Right cardiac atrium (tissue), 5 donors: ENCODE measurements around the gene IRF1. TPM values are rescaled to one million over a fixed set of nuclear protein-coding genes. Genes with fewer than 3 reads are reported as not detected.

Source experiments
- ATAC-seq, 2 donors: fragments of 200-7000 bp; cut with Tn5 transposase; one replicate each; pipeline versions ENCODE4 v1.8.0 to v1.9.1; 2020; ENCODE audit warnings: moderate library complexity in 2 of 2, mild to moderate bottlenecking in 1 of 2
- DNase-seq, 3 donors: peaks; one replicate each; pipeline ENCODE4 v3.0.0-alpha.2; 2020
- H3K27ac ChIP-seq: one replicate; pipeline ENCODE4 v1.5.1; 2013; ENCODE audit warnings: mild to moderate bottlenecking, low read length, control low read depth, moderate library complexity
- H3K27me3 ChIP-seq: one replicate; pipeline ENCODE4 v1.6.1; 2013; ENCODE audit not compliant: control insufficient read depth, insufficient read depth
- H3K4me1 ChIP-seq: one replicate; pipeline ENCODE4 v1.6.1; 2013; ENCODE audit warnings: low read length; ENCODE audit not compliant: control insufficient read depth, insufficient read depth
- H3K4me3 ChIP-seq: one replicate; pipeline ENCODE4 v1.5.1; 2013; ENCODE audit warnings: low read length, control low read depth
- H3K9me3 ChIP-seq: one replicate; pipeline ENCODE4 v1.6.1; 2013; ENCODE audit warnings: low read length; ENCODE audit not compliant: control insufficient read depth
- WGBS: extraction: QIAGEN DNeasy Blood & Tissue Kit; methylation state at CpG from one replicate; pipeline ENCODE4 v1.1.7; 2013; 5-methylcytosine and 5-hydroxymethylcytosine counted together
- intact Hi-C, 4 donors: fragments of 100-400 bp; cut with DNase I; formaldehyde crosslinking; loops; one replicate each; pipeline versions ENCODE4 v1.11.0 to v1.14.0; 2022 to 2023
- long read RNA-seq, 4 donors: library from polyadenylated mRNA; unstranded; transcript quantifications; one replicate each; pipeline ENCODE4 v2.0.0, GENCODE V29; 2020 to 2021
- polyA plus RNA-seq: library from polyadenylated mRNA; stranded (reverse); fragments of 200-250 nt; gene quantifications from one replicate; pipeline ENCODE4 v1.2.3, GENCODE V29; 2013
- total RNA-seq, 4 donors: library from RNA; stranded (reverse); fragmentation: NEBNext Ultra II Directional; extraction: Animal tissue kit (Norgen Biotek cat#: 25700); gene quantifications; one replicate each; pipeline ENCODE4 v1.2.1, GENCODE V29; 2021
- donor health status: healthy with polysubstance abuse.
- donor health status: DM: no; HTN: yes; CAD: no.
- donor health status: DM: no; HTN: no; CAD: no.
- donor health status: DM: no; HTN: yes; CAD: no; lungs with severe emphysema.
- donor health status: DM: yes; HTN: yes; CAD: no.

Gene IRF1, protein sequence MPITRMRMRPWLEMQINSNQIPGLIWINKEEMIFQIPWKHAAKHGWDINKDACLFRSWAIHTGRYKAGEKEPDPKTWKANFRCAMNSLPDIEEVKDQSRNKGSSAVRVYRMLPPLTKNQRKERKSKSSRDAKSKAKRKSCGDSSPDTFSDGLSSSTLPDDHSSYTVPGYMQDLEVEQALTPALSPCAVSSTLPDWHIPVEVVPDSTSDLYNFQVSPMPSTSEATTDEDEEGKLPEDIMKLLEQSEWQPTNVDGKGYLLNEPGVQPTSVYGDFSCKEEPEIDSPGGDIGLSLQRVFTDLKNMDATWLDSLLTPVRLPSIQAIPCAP
- 10 to 100 TPM in 3 of 4 donors, 1 to 10 TPM in 1; 9.4 to 17.9 (median 13.8) TPM for total RNA-seq
- polyA plus RNA-seq = 11.7 TPM
- long read RNA-seq, donor 1, transcript IRF1-201 (10 exons, 3,579 nt) = major isoform, 15 of 24 reads
- long read RNA-seq, donor 1, partial matches to known transcripts = 1 of 24 reads
- long read RNA-seq, donor 1, other reads (novel, unspliced or antisense) = 8 of 24 reads
- long read RNA-seq, donor 2, partial matches to known transcripts = 0 of 2 reads
- long read RNA-seq, donor 2, other reads (novel, unspliced or antisense) = 0 of 2 reads
- long read RNA-seq, donor 3, transcript IRF1-201 (10 exons, 3,579 nt) = major isoform, 17 of 25 reads
- long read RNA-seq, donor 3, partial matches to known transcripts = 3 of 25 reads
- long read RNA-seq, donor 3, other reads (novel, unspliced or antisense) = 5 of 25 reads
- long read RNA-seq, donor 4, transcript IRF1-201 (10 exons, 3,579 nt) = major isoform, 5 of 6 reads
- long read RNA-seq, donor 4, partial matches to known transcripts = 0 of 6 reads
- long read RNA-seq, donor 4, other reads (novel, unspliced or antisense) = 1 of 6 reads

DNA sequence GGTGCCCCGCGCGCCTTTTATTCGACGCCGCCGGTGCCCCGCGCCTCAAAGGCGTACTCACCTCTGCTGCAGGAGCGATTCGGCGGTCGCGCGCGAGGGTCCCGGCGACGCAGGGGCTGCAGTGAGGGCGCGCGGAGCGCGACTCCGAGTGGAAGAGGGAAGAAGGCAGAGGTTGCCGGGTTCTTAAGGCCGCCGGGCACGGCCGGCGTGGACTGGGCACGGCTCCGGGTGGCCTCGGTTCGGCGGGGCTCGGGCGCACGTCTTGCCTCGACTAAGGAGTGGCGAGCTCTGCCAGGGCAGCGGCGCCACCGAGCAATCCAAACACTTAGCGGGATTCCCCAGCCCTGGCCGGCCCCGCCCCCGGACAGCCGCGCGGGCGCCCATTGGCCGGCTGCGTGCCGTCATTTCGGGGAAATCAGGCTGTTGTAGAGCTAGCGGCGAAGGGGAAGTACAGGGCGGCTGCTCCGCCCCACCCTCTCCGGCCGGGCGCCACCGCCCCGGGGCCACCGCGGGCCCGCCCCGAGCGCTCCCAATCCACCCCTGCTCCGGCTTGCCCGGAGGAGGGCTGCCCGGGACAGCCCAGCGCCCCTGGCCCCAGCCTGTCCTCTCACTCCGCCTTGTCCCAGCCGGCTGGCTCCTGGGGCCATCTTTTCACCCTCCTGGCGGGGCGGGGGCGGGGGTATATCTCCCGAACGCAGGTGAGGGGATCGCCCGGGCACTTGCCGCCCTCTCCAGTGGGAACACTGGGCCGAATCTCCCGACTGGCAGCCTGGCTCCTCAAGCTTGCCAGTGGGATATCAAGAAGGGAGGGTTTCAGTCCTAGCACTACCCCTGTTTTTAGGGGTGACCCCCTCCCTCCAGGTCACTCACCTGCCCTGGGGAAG lies at the start of gene IRF1:
Gene IRF1 (minus strand): TSS at position 290 of the 884 bp plus-strand sequence. CDS start 1,295 bp downstream, outside the sequence.
- Histone ChIP-seq H3K4me1 (peaks cover 14% of the 10 kb centered on the region), H3K9me3 (no peaks in the 10 kb centered on the region), H3K27ac (peak within 1 kb of the TSS; percentile 98), H3K4me3 (peak within 1 kb of the TSS; percentile 74), H3K27me3 (no peaks in the 10 kb centered on the region)
- under 1% methylated on average over 87 of the region's 87 CpGs for WGBS
- DNase-seq (peak; percentile 97 to 99 (median 99)), ATAC-seq (peak; percentile 93 to 94)
- intact Hi-C loops = loop anchor here in 1 of 4 donors (10.0 kb wide), 1 partner anchor 306 kb away; no protein-coding TSS in a partner anchor

DNA sequence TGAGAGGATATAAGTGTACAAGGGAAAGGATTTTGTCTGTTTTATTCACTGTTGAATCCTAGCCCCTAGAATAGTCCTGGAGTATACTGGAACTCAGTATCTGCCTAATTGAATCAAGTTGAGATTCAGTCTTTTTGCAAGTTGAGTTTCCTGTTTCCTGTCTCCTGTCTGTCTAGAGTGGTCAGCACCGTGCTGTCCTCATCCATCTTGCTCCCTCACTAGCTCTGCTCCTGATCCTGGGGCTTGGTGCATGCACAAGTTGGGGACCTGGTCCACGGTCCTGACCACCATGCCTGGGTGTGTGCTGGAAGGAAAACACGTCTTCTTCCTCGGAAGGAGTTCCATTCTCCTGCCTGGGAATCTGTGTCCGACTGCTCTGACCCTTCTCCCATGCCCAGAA lies 49.6 kb upstream of the IRF1 start:
- intact Hi-C loops = no loop called here
- peak in 1 of 3 donors; percentile 23 for DNase-seq

DNA sequence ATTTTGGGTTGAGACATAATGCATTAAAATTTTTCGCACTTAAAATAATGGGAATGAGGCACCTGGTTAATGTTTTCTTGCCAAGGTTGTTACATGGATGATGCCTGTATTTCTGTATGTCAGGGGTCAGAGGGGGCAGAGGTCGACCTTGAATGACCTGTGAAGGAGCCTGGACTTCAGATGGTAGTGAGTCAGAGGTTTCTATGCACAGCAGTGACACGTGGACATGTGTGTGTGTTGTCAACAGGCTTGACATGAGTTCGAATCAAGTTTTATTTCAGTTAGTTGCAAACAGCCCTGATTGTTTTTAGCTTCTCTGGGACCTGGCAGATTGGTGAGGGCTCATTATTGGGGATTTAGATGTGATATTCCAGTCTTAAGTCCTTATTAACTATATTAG lies 49.1 kb upstream of the IRF1 start:
- Histone ChIP-seq H3K4me3 (no peak overlapping the region), H3K27ac (no peak overlapping the region), H3K4me1 (no peaks in the 10 kb centered on the region), H3K27me3 (no peaks in the 10 kb centered on the region), H3K9me3 (no peaks in the 10 kb centered on the region)
- DNase-seq (no peak), ATAC-seq (no peak)
- intact Hi-C loops = no loop called here
- 74% methylated on average over 4 of the region's 4 CpGs for WGBS

More for the DNA sequence above, 49.6 kb upstream of the IRF1 start:
- no peak for ATAC-seq
- Histone ChIP-seq H3K27me3 (no peaks in the 10 kb centered on the region), H3K4me3 (no peak overlapping the region), H3K9me3 (no peaks in the 10 kb centered on the region), H3K4me1 (no peaks in the 10 kb centered on the region), H3K27ac (no peak overlapping the region)
- WGBS = 65% methylated on average over 5 of the region's 5 CpGs

DNA sequence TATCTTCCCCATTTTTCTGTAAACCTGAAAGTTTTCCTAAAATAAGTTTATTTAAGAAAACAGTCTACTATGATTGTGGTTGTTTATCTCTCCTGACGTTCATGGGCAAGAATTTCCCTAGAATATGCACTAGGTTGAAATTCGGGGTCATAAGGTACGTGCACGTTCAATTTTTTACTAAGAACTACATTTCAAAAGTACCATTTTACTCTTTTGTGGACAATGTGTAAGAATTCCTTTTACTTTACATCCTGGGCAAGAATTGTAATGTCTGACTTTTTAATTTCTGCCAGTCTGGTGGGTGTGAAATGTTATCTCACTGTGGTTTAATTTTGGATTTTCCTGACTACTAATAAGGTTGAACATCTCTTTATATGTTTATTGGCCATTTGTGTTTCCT lies 40.4 kb upstream of the IRF1 start:
- Histone ChIP-seq H3K9me3 (no peaks in the 10 kb centered on the region), H3K27ac (no peak overlapping the region), H3K4me1 (peaks cover 2% of the 10 kb centered on the region), H3K4me3 (no peak overlapping the region), H3K27me3 (no peaks in the 10 kb centered on the region)
- ATAC-seq (no peak), DNase-seq (no peak)
- 82% methylated on average over 4 of the region's 4 CpGs for WGBS
- intact Hi-C loops = no loop called here

DNA sequence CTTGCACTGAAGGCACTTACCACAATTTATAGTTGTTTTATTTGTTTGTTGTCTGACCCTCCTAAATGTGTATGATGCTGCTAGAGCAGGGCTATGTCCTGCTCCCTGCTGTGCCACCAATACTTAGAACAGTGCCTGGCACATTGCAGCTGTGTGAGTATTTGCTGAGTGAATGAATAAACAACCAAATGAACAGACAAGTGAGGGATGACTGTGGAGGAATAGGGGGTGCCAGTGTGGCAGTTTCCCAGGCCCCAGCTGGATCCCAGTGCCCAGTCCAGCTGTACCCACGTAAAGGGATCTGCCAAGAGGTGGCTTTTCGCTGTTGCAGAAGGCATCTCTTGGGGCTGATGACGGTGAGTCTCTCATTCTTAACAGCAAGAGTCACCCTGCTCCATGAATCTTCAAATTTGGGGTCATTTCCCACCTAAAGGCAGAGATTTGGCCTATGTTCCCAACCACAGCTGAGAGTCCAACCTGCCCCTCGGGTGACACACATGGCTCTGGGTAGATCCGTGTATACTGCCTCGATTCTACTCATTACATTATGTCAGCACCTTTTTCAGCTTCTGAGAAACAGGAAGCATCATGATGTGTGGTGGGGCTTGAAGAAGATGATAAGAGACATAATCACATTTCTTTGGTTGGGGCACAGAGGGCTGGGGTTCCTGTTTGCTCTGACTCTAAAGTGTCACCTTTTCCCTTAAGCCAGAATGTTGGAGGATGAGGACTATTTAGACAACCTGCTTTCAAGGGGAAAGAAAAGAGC lies 38.5 kb upstream of the IRF1 start:
- ATAC-seq (no peak), DNase-seq (no peak)
- Histone ChIP-seq H3K9me3 (no peaks in the 10 kb centered on the region), H3K27me3 (no peaks in the 10 kb centered on the region), H3K27ac (no peak overlapping the region), H3K4me3 (no peak overlapping the region), H3K4me1 (peaks cover 2% of the 10 kb centered on the region)
- intact Hi-C loops = loop anchor here in 1 of 4 donors (10.0 kb wide), 1 partner anchor 296 kb away; no protein-coding TSS in a partner anchor
- 70% methylated on average over 6 of the region's 6 CpGs for WGBS

DNA sequence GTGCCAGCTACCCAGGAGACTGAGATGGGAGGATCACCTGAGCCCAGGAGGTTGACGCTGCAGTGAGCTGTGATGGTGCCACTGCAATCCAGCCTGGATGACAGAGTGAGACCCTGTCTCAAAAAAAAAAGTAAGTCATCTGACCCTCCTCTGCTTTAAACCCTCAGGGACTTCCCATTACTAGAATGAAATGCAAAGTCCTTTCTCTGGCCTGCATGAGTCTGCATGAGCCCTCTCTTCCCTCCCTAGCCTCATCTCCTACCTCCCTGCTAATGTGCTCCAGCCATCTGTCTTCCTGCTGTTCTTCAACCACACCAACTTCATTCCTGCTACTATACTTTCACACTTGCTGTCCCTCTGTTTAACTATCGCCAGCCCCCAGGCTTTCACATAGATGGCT lies 37.4 kb upstream of the IRF1 start:
- intact Hi-C loops = loop anchor here in 1 of 4 donors (10.0 kb wide), 1 partner anchor 297 kb away; no protein-coding TSS in a partner anchor
- peaks cover 2% of the 10 kb centered on the region for H3K4me1 ChIP-seq
- H3K27ac ChIP-seq = no peak overlapping the region
- 91% methylated on average over 2 of the region's 2 CpGs for WGBS
- no peak for ATAC-seq
- H3K4me3 ChIP-seq = no peak overlapping the region
- H3K27me3 ChIP-seq = no peaks in the 10 kb centered on the region
- DNase-seq = no peak
- H3K9me3 ChIP-seq = no peaks in the 10 kb centered on the region

DNA sequence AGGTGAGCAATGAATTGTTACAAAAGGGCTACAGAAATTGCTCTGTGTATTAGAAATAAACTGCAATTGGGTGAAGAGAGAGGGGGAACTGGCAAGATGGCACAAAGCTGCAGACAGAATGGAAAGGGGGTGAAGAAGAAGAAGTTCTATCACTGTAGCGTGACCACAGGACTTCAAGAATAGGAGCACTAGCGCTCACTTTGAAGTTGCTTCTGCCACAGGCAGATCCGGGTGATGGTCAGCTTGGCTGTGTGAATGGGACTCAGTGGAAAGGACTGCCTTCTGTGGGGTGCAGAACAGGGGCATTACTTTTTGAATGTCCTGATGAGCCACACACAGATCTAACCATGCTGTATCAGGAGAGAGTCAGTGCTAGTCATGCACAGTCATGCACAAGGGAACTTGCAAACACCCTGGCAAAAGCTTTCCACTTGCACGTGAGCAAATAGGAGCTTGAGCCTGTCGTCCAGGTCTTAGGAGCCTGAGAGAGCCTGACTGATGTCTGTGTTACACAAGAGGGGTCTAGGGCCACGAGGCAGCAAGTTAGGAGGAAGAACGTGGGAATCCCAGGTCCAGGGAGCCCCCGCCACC lies 36.5 kb upstream of the IRF1 start:
- no peak for ATAC-seq
- Histone ChIP-seq H3K4me3 (no peak overlapping the region), H3K27me3 (no peaks in the 10 kb centered on the region), H3K9me3 (no peaks in the 10 kb centered on the region), H3K27ac (no peak overlapping the region), H3K4me1 (peaks cover 2% of the 10 kb centered on the region)
- DNase-seq = no peak
- WGBS = 67% methylated on average over 8 of the region's 8 CpGs
- intact Hi-C loops = loop anchor here in 1 of 4 donors (10.0 kb wide), 1 partner anchor 298 kb away; no protein-coding TSS in a partner anchor

DNA sequence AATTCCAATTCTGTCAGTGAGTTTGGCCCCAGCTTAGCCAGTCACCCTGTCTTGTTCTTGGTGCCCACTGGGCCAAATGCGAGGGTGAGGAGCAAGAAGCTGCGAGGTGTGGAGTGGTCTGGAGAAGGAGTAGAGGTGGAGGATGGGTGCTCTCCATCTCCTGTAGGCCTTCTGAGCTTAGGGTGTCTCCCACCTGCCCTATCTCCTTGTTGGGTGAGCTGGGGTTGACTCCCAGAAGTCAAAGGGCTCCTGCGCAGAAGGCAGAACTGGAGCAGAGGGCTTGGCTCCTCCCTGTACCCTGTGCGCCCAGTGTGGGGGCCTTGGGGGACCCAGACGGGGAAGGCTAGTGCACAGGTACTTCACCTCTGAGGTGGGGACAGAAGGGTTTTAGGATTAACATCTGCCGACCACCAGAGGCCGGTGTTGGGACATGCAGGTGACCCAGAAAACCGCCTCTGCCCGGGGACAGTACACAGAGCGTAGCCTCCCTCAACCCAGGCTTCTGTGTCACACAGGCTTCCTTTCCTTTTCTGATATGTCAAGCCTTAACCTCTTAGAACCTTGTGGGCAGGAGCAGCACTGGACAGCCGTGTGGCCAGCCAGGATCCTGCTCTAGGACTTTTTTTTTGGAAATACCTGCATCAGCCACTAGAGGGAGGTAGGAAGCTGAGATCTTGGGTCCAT lies 35.9 kb upstream of the IRF1 start:
- 38% methylated on average over 11 of the region's 11 CpGs for WGBS
- Histone ChIP-seq H3K4me1 (no peaks in the 10 kb centered on the region), H3K9me3 (no peaks in the 10 kb centered on the region), H3K27me3 (no peaks in the 10 kb centered on the region), H3K27ac (no peak overlapping the region), H3K4me3 (no peak overlapping the region)
- DNase-seq (peak in 2 of 3 donors; percentile 43 to 62), ATAC-seq (peak; percentile 84 to 86)
- intact Hi-C loops = loop anchor here in 1 of 4 donors (10.0 kb wide), 1 partner anchor 298 kb away; no protein-coding TSS in a partner anchor

DNA sequence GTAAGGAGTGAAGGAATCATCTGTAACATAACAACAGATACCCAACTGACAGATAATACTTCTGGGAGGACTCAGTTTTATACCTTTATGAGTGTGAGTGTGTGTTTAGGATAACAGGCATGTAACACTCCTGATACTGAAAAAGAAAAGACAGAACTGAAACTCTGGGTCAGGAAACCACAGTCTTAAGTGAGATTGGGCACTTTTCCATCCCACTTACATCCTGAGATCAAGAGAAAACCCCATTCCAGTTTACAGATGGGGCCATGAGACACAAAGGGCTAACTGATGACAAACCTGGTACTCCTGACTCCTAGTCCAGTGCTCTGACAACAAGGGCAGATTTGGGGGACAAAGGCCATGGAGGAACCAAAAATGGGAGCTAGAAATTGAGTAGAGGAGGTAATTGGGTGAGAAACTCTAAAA lies 34.7 kb upstream of the IRF1 start:
- Histone ChIP-seq H3K27ac (no peak overlapping the region), H3K27me3 (no peaks in the 10 kb centered on the region), H3K4me1 (no peaks in the 10 kb centered on the region), H3K4me3 (no peak overlapping the region), H3K9me3 (no peaks in the 10 kb centered on the region)
- intact Hi-C loops = loop anchor here in 1 of 4 donors (10.0 kb wide), 1 partner anchor 299 kb away; no protein-coding TSS in a partner anchor
- ATAC-seq (no peak), DNase-seq (no peak)
